Panc1 (cell line): ENCODE results near the gene CDK14. TPM values are rescaled to one million over a fixed set of nuclear protein-coding genes. Genes with fewer than 3 reads are reported as not detected.

Experiments used
- ATAC-seq: fragments of 200-7000 bp; cut with Tn5 transposase; 2 replicates; pipeline ENCODE4 v1.9.1; 2020; ENCODE audit warnings: mild to moderate bottlenecking, moderate library complexity
- BruUV-seq: library from RNA; stranded (reverse); fragments of 400-500 nt; replicated peaks from 2 replicates; lab custom pipeline; 2021; lab: Mats Ljungman, UMichigan
- CTCF ChIA-PET: fragments of 300-600 bp; sonication (Branson Sonifier 250); formaldehyde crosslinking; loops from one replicate; lab custom pipeline; 2022; ENCODE audit warnings: antibody characterized with exemption; lab: Charles Lee
- POLR2A ChIA-PET: fragments of 300-600 bp; sonication (Branson Sonifier 250); formaldehyde crosslinking; loops from one replicate; lab custom pipeline; 2022; ENCODE audit warnings: antibody characterized with exemption; lab: Charles Lee
- DNase-seq: peaks from one replicate; pipeline ENCODE4 v3.0.0-alpha.2; 2010; ENCODE audit warnings: low read depth, low spot score
- H3K27ac ChIP-seq: 2 replicates; pipeline ENCODE4 v1.5.1; 2011; ENCODE audit warnings: mild to moderate bottlenecking, low read length, inconsistent platforms
- H3K27me3 ChIP-seq: fragments of 200-500 bp; sonication (Bioruptor generic); 2 replicates; pipeline ENCODE4 v1.6.0; 2014; ENCODE audit warnings: low read length, inconsistent platforms; ENCODE audit not compliant: control insufficient read depth, insufficient read depth
- H3K36me3 ChIP-seq: fragments of 200-500 bp; sonication (Bioruptor generic); 2 replicates; pipeline ENCODE4 v1.5.1; 2014; ENCODE audit warnings: inconsistent platforms, mild to moderate bottlenecking, low read length, moderate library complexity; ENCODE audit not compliant: control insufficient read depth, insufficient read depth
- H3K4me1 ChIP-seq: 2 replicates; pipeline ENCODE4 v1.5.1; 2011; ENCODE audit warnings: inconsistent platforms, mild to moderate bottlenecking, low read length, moderate library complexity; ENCODE audit not compliant: control insufficient read depth, insufficient read depth
- H3K4me3 ChIP-seq, 2 experiments: 2 replicates each; pipeline ENCODE4 v1.5.1; 2011 to 2012; ENCODE audit warnings: low read depth in 2 of 2, low read length in 2 of 2, mild to moderate bottlenecking in 2 of 2, inconsistent platforms in 1 of 2, moderate library complexity in 1 of 2
- H3K9me3 ChIP-seq: fragments of 200-500 bp; sonication (Bioruptor generic); 2 replicates; pipeline ENCODE4 v1.5.1; 2014; ENCODE audit warnings: low read depth, mild to moderate bottlenecking, inconsistent platforms, low read length, moderate library complexity; ENCODE audit not compliant: control insufficient read depth, insufficient read depth
- POLR2AphosphoS5 ChIP-seq: IDR thresholded peaks from 2 replicates; pipeline ENCODE4 v1.6.1; 2012; ENCODE audit warnings: mild to moderate bottlenecking, low read depth, low read length, moderate library complexity
- REST ChIP-seq, 2 experiments: IDR thresholded peaks; 2 replicates each; pipeline ENCODE4 v1.6.1; 2011 to 2012; ENCODE audit warnings: low read depth in 2 of 2, control low read depth in 1 of 2, low read length in 1 of 2, mild to moderate bottlenecking in 1 of 2, moderate library complexity in 1 of 2; ENCODE audit not compliant: insufficient read depth in 1 of 2
- SIN3A ChIP-seq: IDR thresholded peaks from 2 replicates; pipeline ENCODE4 v1.6.1; 2012; ENCODE audit warnings: low read depth, mild to moderate bottlenecking, low read length, moderate library complexity, borderline replicate concordance; ENCODE audit not compliant: insufficient read depth
- TCF7L2 ChIP-seq: IDR thresholded peaks from 2 replicates; pipeline ENCODE4 v1.6.1; 2011; ENCODE audit warnings: mild to moderate bottlenecking, low read depth, low read length, inconsistent platforms
- in situ Hi-C: cut with HindIII; loops from 2 replicates; pipeline ENCODE4 v1.10.0; 2016; ENCODE audit warnings: low sequenced_read_pairs, low pct_unique_long_range_greater_than_20kb
- intact Hi-C: fragments of 100-400 bp; cut with micrococcal nuclease; formaldehyde crosslinking; loops from one replicate; pipeline ENCODE4 v1.10.0; 2022; ENCODE audit not compliant: unreplicated experiment
- total RNA-seq: library from RNA; stranded (reverse); gene quantifications from one replicate; pipeline ENCODE4 v1.2.1, GENCODE V29; 2021; ENCODE audit not compliant: unreplicated experiment
- TF ChIP-seq, protein P1 (sequence below): fragments of 450-650 bp; IDR thresholded peaks from 2 replicates; pipeline ENCODE4 v1.5.1; 2017; ENCODE audit warnings: mild to moderate bottlenecking

CDK14 gene
- total RNA-seq, 1 experiment from 2014 or later, result 3.0 TPM

- H3K36me3 ChIP-seq, result no peaks in the 10 kb centered on the region
- intact Hi-C loops (no loop called here), in situ Hi-C loops (no loop called here)
- no peak overlapping the region for H3K27ac ChIP-seq
- no peak for TF ChIP-seq REST (IDR thresholded peaks at IDR 0.05; ENCODE audit: insufficient read depth in 1 of 2, low read depth in 2 of 2, low read length in 1 of 2)
- no peak for TF ChIP-seq SIN3A
- no peak for TF ChIP-seq TCF7L2
- TF ChIP-seq, protein P1, sequence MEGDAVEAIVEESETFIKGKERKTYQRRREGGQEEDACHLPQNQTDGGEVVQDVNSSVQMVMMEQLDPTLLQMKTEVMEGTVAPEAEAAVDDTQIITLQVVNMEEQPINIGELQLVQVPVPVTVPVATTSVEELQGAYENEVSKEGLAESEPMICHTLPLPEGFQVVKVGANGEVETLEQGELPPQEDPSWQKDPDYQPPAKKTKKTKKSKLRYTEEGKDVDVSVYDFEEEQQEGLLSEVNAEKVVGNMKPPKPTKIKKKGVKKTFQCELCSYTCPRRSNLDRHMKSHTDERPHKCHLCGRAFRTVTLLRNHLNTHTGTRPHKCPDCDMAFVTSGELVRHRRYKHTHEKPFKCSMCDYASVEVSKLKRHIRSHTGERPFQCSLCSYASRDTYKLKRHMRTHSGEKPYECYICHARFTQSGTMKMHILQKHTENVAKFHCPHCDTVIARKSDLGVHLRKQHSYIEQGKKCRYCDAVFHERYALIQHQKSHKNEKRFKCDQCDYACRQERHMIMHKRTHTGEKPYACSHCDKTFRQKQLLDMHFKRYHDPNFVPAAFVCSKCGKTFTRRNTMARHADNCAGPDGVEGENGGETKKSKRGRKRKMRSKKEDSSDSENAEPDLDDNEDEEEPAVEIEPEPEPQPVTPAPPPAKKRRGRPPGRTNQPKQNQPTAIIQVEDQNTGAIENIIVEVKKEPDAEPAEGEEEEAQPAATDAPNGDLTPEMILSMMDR, result no peak
- no peak for TF ChIP-seq POLR2AphosphoS5
- DNase-seq (no peak), ATAC-seq (no peak)
- no peaks in the 10 kb centered on the region for H3K27me3 ChIP-seq
- H3K4me1 ChIP-seq, result no peaks in the 10 kb centered on the region
- no peaks in the 10 kb centered on the region for H3K9me3 ChIP-seq
- ChIA-PET CTCF (no interaction called here), POLR2A (no interaction called here)
- H3K4me3 ChIP-seq, result no peak overlapping the region
- BruUV-seq, result no TSS peak
Observed at GRCh38 chr7:90886416-90886815, 290.3 kb downstream of the CDK14 start.

DNA sequence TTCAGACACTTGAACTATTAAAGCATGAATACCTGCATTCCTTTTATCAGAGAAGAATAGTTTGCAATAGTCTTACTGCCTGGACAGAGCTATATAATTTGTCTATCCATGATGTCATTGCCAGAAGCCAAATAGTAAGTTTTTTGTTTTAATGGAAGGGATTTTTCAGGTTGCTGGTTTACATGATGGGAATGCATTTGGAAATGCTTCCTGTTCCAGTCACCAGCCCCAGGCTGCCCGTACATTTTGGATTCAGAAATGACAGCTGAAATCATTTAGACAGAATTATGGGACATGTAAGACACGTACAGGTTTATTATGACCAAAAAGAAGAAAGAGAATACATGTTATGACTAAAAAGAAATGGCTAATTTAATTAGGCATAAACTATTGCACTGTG is 293.1 kb downstream of the CDK14 start:
- Histone ChIP-seq H3K27me3 (no peaks in the 10 kb centered on the region), H3K4me3 (no peak overlapping the region), H3K9me3 (no peaks in the 10 kb centered on the region), H3K36me3 (no peaks in the 10 kb centered on the region), H3K27ac (no peak overlapping the region), H3K4me1 (no peaks in the 10 kb centered on the region)
- ATAC-seq (no peak), DNase-seq (no peak)
- ChIA-PET POLR2A (no interaction called here), CTCF (no interaction called here)
- intact Hi-C loops, result no loop called here
- in situ Hi-C loops, result no loop called here
- no TSS peak for BruUV-seq
- TF ChIP-seq TCF7L2 (no peak), SIN3A (no peak), POLR2AphosphoS5 (no peak), REST (IDR thresholded peaks at IDR 0.05; ENCODE audit: insufficient read depth in 1 of 2, low read depth in 2 of 2, low read length in 1 of 2) (no peak)
- TF ChIP-seq, protein P1, result no peak
